ENCODE results near the gene FAM161B. TPM values are rescaled to one million over a fixed set of nuclear protein-coding genes. Genes with fewer than 3 reads are reported as not detected.
A peak's percentile ranks its signal among the peaks of the same experiment; 100 is the strongest.

FAM161B gene
- 0.13 and 1.4 TPM in 2 replicates for total RNA-seq (ENCODE audit: low replicate concordance)

GRCh38 chr14:73949752-73950734, at the start of gene FAM161B, which contains the start of gene COQ6:
FAM161B (minus strand) TSS chr14:73950094; CDS start chr14:73950026, 68 bp downstream.
COQ6 (plus strand) TSS chr14:73950302; CDS start chr14:73950333, 31 bp downstream.
- Histone ChIP-seq H3K4me2 (peak within 1 kb of the TSS; percentile 76), H3K9ac (peak within 1 kb of the TSS; percentile 47), H3F3A (ENCODE audit: low read depth) (peaks cover 21% of the 10 kb centered on the region), H3K27me3 (no peaks in the 10 kb centered on the region), H2AFZ (replicated peaks) (peak within 1 kb of the TSS; percentile 90), H3K27ac (peak within 1 kb of the TSS; percentile 93), H3K4me1 (no peaks in the 10 kb centered on the region), H3K4me3 (peak within 1 kb of the TSS; percentile 73), H4K20me1 (ENCODE audit: low read depth) (no peaks in the 10 kb centered on the region), H3K79me2 (ENCODE audit: low read depth) (peaks cover 6% of the 10 kb centered on the region), H3K36me3 (no peaks in the 10 kb centered on the region), H3K9me3 (ENCODE audit: low read depth) (no peaks in the 10 kb centered on the region)
- peak within 1 kb of the TSS; percentile 63 for H3K27ac Mint-ChIP-seq
- H3K4me1 Mint-ChIP-seq: peaks cover 12% of the 10 kb centered on the region
- peaks cover 4% of the 10 kb centered on the region for H3K36me3 Mint-ChIP-seq
- H3K27me3 Mint-ChIP-seq (ENCODE audit: insufficient read depth, low read depth): peaks cover 16% of the 10 kb centered on the region
- H3K9me3 Mint-ChIP-seq: no peaks in the 10 kb centered on the region
- TF ChIP-seq EZH2 (IDR thresholded peaks at IDR 0.05) (peak; percentile 51), CTCF (IDR thresholded peaks at IDR 0.05) (peak; percentile 30), EZH2phosphoT487 (IDR thresholded peaks at IDR 0.05) (no peak)
- peak within 1 kb of the TSS; percentile 96 for H3K4me3 Mint-ChIP-seq
- peak; percentile 97 for DNase-seq (ENCODE audit: low spot score)

- H3K4me3 ChIP-seq: no peak overlapping the region
- H3K9ac ChIP-seq: no peak overlapping the region
- Mint-ChIP-seq H3K4me3 (no peak overlapping the region), H3K36me3 (no peaks in the 10 kb centered on the region), H3K27me3 (ENCODE audit: insufficient read depth, low read depth) (no peaks in the 10 kb centered on the region), H3K9me3 (no peaks in the 10 kb centered on the region), H3K27ac (no peak overlapping the region), H3K4me1 (no peaks in the 10 kb centered on the region)
- H3K36me3 ChIP-seq: no peaks in the 10 kb centered on the region
- TF ChIP-seq EZH2phosphoT487 (IDR thresholded peaks at IDR 0.05): no peak
- TF ChIP-seq CTCF (IDR thresholded peaks at IDR 0.05): no peak
- no peak for TF ChIP-seq EZH2 (IDR thresholded peaks at IDR 0.05)
- H2AFZ ChIP-seq (replicated peaks): no peak overlapping the region
- no peaks in the 10 kb centered on the region for H3K9me3 ChIP-seq (ENCODE audit: low read depth)
- no peaks in the 10 kb centered on the region for H3K4me1 ChIP-seq
- H3K79me2 ChIP-seq (ENCODE audit: low read depth): no peaks in the 10 kb centered on the region
- H3K27me3 ChIP-seq: no peaks in the 10 kb centered on the region
- H3F3A ChIP-seq (ENCODE audit: low read depth): no peaks in the 10 kb centered on the region
- DNase-seq (ENCODE audit: low spot score): no peak
- no peak overlapping the region for H3K4me2 ChIP-seq
- H3K27ac ChIP-seq: no peak overlapping the region
- H4K20me1 ChIP-seq (ENCODE audit: low read depth): no peaks in the 10 kb centered on the region
Observed at GRCh38 chr14:73998726-73999125, 48.8 kb upstream of the FAM161B start.

GRCh38 chr14:73997944-73998447, 48.1 kb upstream of the FAM161B start:
- Histone ChIP-seq H2AFZ (replicated peaks) (no peak overlapping the region), H4K20me1 (ENCODE audit: low read depth) (no peaks in the 10 kb centered on the region), H3K36me3 (no peaks in the 10 kb centered on the region), H3K27me3 (no peaks in the 10 kb centered on the region), H3K27ac (no peak overlapping the region), H3K79me2 (ENCODE audit: low read depth) (no peaks in the 10 kb centered on the region), H3F3A (ENCODE audit: low read depth) (no peaks in the 10 kb centered on the region), H3K4me3 (no peak overlapping the region), H3K4me2 (no peak overlapping the region), H3K4me1 (no peaks in the 10 kb centered on the region), H3K9ac (no peak overlapping the region), H3K9me3 (ENCODE audit: low read depth) (no peaks in the 10 kb centered on the region)
- no peak for TF ChIP-seq CTCF (IDR thresholded peaks at IDR 0.05)
- no peak for TF ChIP-seq EZH2phosphoT487 (IDR thresholded peaks at IDR 0.05)
- TF ChIP-seq EZH2 (IDR thresholded peaks at IDR 0.05): no peak
- no peaks in the 10 kb centered on the region for H3K27me3 Mint-ChIP-seq (ENCODE audit: insufficient read depth, low read depth)
- no peaks in the 10 kb centered on the region for H3K4me1 Mint-ChIP-seq
- H3K9me3 Mint-ChIP-seq: no peaks in the 10 kb centered on the region
- no peak overlapping the region for H3K27ac Mint-ChIP-seq
- DNase-seq (ENCODE audit: low spot score): no peak
- H3K36me3 Mint-ChIP-seq: no peaks in the 10 kb centered on the region
- no peak overlapping the region for H3K4me3 Mint-ChIP-seq

Measured in neural progenitor cell (in vitro differentiated cells).